ENCODE data around the gene CACNA1E.

The CACNA1E gene

DNA sequence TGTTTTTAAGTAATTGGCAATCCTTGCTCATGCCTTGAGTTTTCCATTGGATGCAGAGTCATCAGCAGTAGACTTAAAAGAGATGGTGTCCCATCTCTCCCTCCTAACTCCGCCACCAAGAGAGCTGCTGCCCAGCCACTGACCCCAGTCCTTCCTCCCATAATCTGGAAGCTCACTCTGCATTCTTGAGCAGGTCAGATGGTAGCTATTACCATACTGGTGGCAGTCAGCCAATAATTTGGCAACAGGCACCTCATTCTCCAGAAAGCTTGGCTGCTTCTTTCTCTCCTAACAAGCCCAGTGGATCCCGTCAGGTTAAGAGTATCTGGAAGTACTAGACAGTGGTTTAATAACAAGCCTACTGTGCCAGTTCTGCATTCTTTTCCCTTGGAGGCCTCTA, 306.1 kb downstream of the CACNA1E start:
- Mint-ChIP-seq H3K36me3 (ENCODE audit: low read depth) (no peaks in the 10 kb centered on the region), H3K27ac (no peak overlapping the region), H3K9me3 (no peaks in the 10 kb centered on the region), H3K4me1 (no peaks in the 10 kb centered on the region), H3K27me3 (ENCODE audit: low read depth) (peaks cover 4% of the 10 kb centered on the region), H3K4me3 (no peak overlapping the region)
- TF ChIP-seq, protein P1, sequence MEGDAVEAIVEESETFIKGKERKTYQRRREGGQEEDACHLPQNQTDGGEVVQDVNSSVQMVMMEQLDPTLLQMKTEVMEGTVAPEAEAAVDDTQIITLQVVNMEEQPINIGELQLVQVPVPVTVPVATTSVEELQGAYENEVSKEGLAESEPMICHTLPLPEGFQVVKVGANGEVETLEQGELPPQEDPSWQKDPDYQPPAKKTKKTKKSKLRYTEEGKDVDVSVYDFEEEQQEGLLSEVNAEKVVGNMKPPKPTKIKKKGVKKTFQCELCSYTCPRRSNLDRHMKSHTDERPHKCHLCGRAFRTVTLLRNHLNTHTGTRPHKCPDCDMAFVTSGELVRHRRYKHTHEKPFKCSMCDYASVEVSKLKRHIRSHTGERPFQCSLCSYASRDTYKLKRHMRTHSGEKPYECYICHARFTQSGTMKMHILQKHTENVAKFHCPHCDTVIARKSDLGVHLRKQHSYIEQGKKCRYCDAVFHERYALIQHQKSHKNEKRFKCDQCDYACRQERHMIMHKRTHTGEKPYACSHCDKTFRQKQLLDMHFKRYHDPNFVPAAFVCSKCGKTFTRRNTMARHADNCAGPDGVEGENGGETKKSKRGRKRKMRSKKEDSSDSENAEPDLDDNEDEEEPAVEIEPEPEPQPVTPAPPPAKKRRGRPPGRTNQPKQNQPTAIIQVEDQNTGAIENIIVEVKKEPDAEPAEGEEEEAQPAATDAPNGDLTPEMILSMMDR (IDR thresholded peaks at IDR 0.05; ENCODE audit: unreplicated experiment in 3 of 3): no peak

DNA sequence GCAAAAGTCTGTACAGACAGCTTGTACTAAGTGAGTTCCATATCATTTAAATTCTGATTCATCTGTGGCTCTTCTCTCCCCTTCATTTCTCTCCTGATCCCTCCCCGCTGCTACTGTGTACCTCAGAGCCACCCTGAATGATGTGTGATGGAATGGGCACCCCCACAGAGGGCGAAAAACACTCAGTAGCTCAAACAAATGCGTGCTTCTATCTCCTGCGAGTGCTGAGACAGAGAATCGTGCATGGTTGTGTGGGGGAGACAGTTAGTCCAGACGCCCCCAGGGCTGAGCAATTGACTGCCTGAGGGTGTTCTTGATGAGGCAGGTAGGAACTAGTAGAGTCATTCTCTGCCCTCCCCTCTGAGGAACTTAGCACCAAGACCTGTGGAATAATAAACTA, 308.4 kb downstream of the CACNA1E start:
- Mint-ChIP-seq H3K27ac (no peak overlapping the region), H3K4me1 (no peaks in the 10 kb centered on the region), H3K4me3 (no peak overlapping the region), H3K36me3 (ENCODE audit: low read depth) (no peaks in the 10 kb centered on the region), H3K27me3 (ENCODE audit: low read depth) (peaks cover 4% of the 10 kb centered on the region), H3K9me3 (no peaks in the 10 kb centered on the region)
- TF ChIP-seq, protein P1 (IDR thresholded peaks at IDR 0.05; ENCODE audit: unreplicated experiment in 3 of 3): no peak

DNA sequence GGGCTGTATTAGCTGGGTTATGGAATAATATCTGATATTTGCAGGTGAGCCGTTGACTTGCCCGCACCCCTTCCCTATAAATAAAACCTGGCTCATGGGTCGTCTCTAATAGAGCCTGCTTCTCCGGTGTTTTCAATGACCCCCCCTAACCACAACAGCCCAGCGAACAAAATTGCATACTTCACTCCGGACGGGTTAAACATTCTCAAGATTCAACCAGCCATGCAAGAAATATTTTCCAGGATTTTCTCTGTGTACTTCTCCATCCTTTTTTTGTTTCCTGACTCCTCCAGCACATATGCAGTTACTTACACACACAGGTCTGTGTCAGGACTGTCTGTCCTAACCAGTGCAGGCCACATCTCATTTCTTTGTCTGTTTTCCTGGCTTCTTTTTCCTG, 310.5 kb downstream of the CACNA1E start:
- H3K27ac Mint-ChIP-seq: peak overlapping the region; percentile 33 to 79 (median 78)
- TF ChIP-seq, protein P1 (IDR thresholded peaks at IDR 0.05; ENCODE audit: unreplicated experiment in 3 of 3): no peak
- no peaks in the 10 kb centered on the region for H3K9me3 Mint-ChIP-seq
- no peaks in the 10 kb centered on the region for H3K4me1 Mint-ChIP-seq
- peaks cover 4% of the 10 kb centered on the region for H3K27me3 Mint-ChIP-seq (ENCODE audit: low read depth)
- H3K36me3 Mint-ChIP-seq (ENCODE audit: low read depth): no peaks in the 10 kb centered on the region
- no peak overlapping the region for H3K4me3 Mint-ChIP-seq

DNA sequence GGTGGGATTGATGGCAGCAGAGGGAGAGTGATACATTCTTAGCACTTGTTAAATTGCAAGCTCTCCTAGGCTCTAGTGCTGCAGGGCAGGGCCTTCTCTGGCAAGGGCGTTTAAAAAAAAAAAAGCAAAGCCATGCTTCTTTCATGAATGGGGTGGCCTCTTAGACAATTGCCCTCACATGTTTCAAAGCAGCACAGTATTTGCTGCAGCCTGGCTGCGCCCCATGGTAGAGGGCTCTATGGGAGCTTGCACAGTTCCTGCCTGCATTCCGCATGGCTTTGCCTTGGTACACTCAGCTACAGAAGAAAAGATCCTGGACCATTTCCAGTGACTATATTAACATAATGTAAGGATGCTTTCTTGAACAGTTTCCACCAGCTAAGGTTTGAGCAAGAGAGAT, 311.0 kb downstream of the CACNA1E start:
- Mint-ChIP-seq H3K9me3 (no peaks in the 10 kb centered on the region), H3K27me3 (ENCODE audit: low read depth) (peaks cover 8% of the 10 kb centered on the region), H3K4me1 (no peaks in the 10 kb centered on the region), H3K4me3 (no peak overlapping the region), H3K27ac (peak overlapping the region; percentile 33 to 79 (median 78)), H3K36me3 (ENCODE audit: low read depth) (no peaks in the 10 kb centered on the region)
- TF ChIP-seq, protein P1 (IDR thresholded peaks at IDR 0.05; ENCODE audit: unreplicated experiment in 3 of 3): no peak

DNA sequence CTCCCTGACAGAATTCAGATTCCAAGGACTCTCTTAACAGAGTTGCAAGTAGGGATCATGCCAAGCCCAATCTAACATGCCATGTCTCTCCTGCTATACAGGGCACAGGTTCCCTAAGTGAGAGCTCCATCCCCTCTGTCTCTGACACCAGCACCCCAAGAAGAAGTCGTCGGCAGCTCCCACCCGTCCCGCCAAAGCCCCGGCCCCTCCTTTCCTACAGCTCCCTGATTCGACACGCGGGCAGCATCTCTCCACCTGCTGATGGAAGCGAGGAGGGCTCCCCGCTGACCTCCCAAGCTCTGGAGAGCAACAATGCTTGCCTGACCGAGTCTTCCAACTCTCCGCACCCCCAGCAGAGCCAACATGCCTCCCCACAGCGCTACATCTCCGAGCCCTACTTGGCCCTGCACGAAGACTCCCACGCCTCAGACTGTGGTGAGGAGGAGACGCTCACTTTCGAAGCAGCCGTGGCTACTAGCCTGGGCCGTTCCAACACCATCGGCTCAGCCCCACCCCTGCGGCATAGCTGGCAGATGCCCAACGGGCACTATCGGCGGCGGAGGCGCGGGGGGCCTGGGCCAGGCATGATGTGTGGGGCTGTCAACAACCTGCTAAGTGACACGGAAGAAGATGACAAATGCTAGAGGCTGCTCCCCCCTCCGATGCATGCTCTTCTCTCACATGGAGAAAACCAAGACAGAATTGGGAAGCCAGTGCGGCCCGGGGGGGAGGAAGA, 315.0 kb downstream of the CACNA1E start:
- Mint-ChIP-seq H3K4me1 (no peaks in the 10 kb centered on the region), H3K4me3 (no peak overlapping the region), H3K36me3 (ENCODE audit: low read depth) (no peaks in the 10 kb centered on the region), H3K27me3 (ENCODE audit: low read depth) (peaks cover 5% of the 10 kb centered on the region), H3K27ac (no peak overlapping the region), H3K9me3 (no peaks in the 10 kb centered on the region)
- TF ChIP-seq, protein P1 (IDR thresholded peaks at IDR 0.05; ENCODE audit: unreplicated experiment in 3 of 3): no peak

DNA sequence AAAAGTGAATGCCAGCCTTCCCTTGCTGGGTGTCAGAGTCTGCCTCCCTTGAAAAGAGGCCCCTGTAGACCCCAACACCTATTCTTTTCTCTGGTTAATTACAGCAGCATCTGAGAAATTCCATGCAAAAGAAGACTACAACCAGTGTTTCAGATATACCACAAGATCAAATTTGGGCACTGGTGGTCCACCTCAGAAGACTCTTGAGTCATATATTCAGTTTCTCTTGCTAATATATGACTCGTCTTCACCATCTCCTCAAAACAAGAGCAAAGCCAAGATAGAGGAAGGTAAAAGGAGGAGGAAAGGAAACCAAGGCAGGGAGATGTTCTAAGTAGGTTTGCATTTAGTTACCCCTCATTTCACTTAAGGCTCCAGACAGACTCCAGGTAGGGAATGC, 318.3 kb downstream of the CACNA1E start:
- H3K27me3 Mint-ChIP-seq (ENCODE audit: low read depth): peaks cover 5% of the 10 kb centered on the region
- H3K4me3 Mint-ChIP-seq: no peak overlapping the region
- no peaks in the 10 kb centered on the region for H3K9me3 Mint-ChIP-seq
- no peaks in the 10 kb centered on the region for H3K4me1 Mint-ChIP-seq
- no peak overlapping the region for H3K27ac Mint-ChIP-seq
- no peaks in the 10 kb centered on the region for H3K36me3 Mint-ChIP-seq (ENCODE audit: low read depth)
- TF ChIP-seq, protein P1 (IDR thresholded peaks at IDR 0.05; ENCODE audit: unreplicated experiment in 3 of 3): no peak

Measured in nephron (organoid).